ENCODE data around the gene KIF4A. TPM values are rescaled to one million over a fixed set of nuclear protein-coding genes. Genes with fewer than 3 reads are reported as not detected.
A peak's percentile ranks its signal among the peaks of the same experiment; 100 is the strongest.

KIF4A gene
- total RNA-seq, 1 donor from 2014 or later: 3.0 TPM

DNA sequence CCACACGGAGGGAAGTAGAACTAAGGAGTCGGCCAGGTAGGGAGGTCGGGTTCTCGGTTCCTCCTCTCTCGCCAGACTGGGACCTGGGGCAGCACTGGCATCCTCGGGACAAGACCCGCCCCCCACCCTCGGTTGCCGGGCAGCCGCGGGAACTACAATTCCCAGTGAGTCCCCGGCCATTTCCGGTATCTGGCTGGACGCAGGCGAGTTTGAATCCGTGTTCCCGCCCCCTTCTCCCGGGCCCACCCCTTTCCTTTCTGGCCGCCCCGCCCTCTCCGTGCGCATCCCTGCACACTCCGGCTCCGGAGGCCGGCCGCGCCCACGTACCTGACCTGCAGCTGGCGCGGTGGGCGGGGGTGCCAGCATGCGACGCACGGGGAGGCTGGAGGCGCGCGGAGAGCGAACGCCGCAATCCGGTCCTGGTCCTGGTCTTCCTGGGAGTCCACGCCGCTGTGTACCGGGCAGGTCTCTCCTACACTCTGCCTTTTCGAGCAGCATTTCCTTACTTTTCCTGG, 144.5 kb downstream of the KIF4A start:
- no peaks in the 10 kb centered on the region for H4K20me1 ChIP-seq (ENCODE audit: insufficient read depth, low read length)
- peak overlapping the region; percentile 98 for H3K4me2 ChIP-seq (ENCODE audit: low read length)
- no peaks in the 10 kb centered on the region for H3K79me2 ChIP-seq (ENCODE audit: insufficient read depth, low read length)
- H3K9me3 ChIP-seq (ENCODE audit: insufficient read depth, low read depth, low read length): no peaks in the 10 kb centered on the region
- TF ChIP-seq EZH2 (IDR thresholded peaks at IDR 0.05; ENCODE audit: insufficient read depth, low read length) (no peak), CTCF (IDR thresholded peaks at IDR 0.05; ENCODE audit: insufficient read depth, low read depth, low read length) (no peak)
- H3K4me3 ChIP-seq (ENCODE audit: insufficient read depth, low read depth, low read length): peak overlapping the region; percentile 68
- Mint-ChIP-seq H3K4me1 (ENCODE audit: low read depth, unreplicated experiment) (peaks cover 6% of the 10 kb centered on the region), H3K4me3 (ENCODE audit: unreplicated experiment) (peak overlapping the region; percentile 91), H3K36me3 (ENCODE audit: low read depth, unreplicated experiment) (no peaks in the 10 kb centered on the region), H3K27ac (ENCODE audit: unreplicated experiment) (peak overlapping the region; percentile 83), H3K27me3 (ENCODE audit: low read depth, unreplicated experiment) (peaks cover 1% of the 10 kb centered on the region), H3K9me3 (ENCODE audit: unreplicated experiment) (no peaks in the 10 kb centered on the region)
- H3K4me1 ChIP-seq (ENCODE audit: insufficient read depth, low read length): peaks cover 10% of the 10 kb centered on the region
- H3K27ac ChIP-seq (ENCODE audit: low read depth, low read length): peak overlapping the region; percentile 77
- no peak for FAIRE-seq
- peak overlapping the region; percentile 87 for H3K9ac ChIP-seq (ENCODE audit: low read length)
- no peaks in the 10 kb centered on the region for H3K36me3 ChIP-seq (ENCODE audit: insufficient read depth, low read length)
- DNase-seq (ENCODE audit: low read depth): peak; percentile 58
- peak overlapping the region; percentile 94 for H2AFZ ChIP-seq (ENCODE audit: low read depth, low read length)
- no peaks in the 10 kb centered on the region for H3K27me3 ChIP-seq (ENCODE audit: insufficient read depth, low read length)

DNA sequence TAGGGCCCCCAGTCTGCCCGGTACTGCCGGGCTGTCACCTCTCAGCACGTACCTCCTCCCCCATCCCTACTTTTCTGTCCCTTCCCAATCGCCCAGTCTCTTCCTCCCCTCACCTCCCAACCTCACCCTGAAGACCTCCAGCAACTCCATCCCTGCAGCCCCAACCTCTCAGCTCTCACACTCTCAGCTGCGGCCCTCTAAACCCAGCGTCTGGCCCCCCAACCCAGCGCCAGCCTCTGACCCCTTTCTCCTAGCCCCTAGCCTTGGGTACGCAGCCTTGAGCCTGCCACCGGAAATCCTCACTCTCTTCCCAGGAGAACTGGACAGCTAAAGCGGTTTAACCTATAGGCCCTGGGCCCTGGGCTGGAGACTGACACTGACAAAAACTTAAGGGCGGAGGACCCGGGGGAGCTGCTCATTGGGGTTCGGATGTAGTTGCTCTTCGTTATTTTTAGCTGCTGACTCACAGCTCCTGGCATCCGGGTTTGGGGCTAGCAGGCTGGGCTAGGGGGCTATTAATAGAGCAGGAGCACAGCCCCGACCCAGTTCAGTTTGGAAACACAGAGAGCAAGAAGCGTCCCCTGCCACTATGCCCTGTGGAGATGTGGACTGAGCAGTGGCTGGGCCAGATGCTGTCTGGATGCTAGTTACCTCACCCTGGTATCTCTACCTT, 145.1 kb downstream of the KIF4A start:
- Mint-ChIP-seq H3K27ac (ENCODE audit: unreplicated experiment) (peak overlapping the region; percentile 83), H3K4me3 (ENCODE audit: unreplicated experiment) (peak overlapping the region; percentile 91), H3K9me3 (ENCODE audit: unreplicated experiment) (no peaks in the 10 kb centered on the region), H3K27me3 (ENCODE audit: low read depth, unreplicated experiment) (peaks cover 1% of the 10 kb centered on the region), H3K36me3 (ENCODE audit: low read depth, unreplicated experiment) (no peaks in the 10 kb centered on the region), H3K4me1 (ENCODE audit: low read depth, unreplicated experiment) (peaks cover 6% of the 10 kb centered on the region)
- no peaks in the 10 kb centered on the region for H3K79me2 ChIP-seq (ENCODE audit: insufficient read depth, low read length)
- peak; percentile 90 for FAIRE-seq
- no peak for TF ChIP-seq CTCF (IDR thresholded peaks at IDR 0.05; ENCODE audit: insufficient read depth, low read depth, low read length)
- no peak for TF ChIP-seq EZH2 (IDR thresholded peaks at IDR 0.05; ENCODE audit: insufficient read depth, low read length)
- peak overlapping the region; percentile 60 for H2AFZ ChIP-seq (ENCODE audit: low read depth, low read length)
- H3K4me1 ChIP-seq (ENCODE audit: insufficient read depth, low read length): peaks cover 10% of the 10 kb centered on the region
- H3K27ac ChIP-seq (ENCODE audit: low read depth, low read length): peak overlapping the region; percentile 77
- H3K27me3 ChIP-seq (ENCODE audit: insufficient read depth, low read length): no peaks in the 10 kb centered on the region
- no peaks in the 10 kb centered on the region for H4K20me1 ChIP-seq (ENCODE audit: insufficient read depth, low read length)
- peak overlapping the region; percentile 98 for H3K4me2 ChIP-seq (ENCODE audit: low read length)
- H3K9me3 ChIP-seq (ENCODE audit: insufficient read depth, low read depth, low read length): no peaks in the 10 kb centered on the region
- DNase-seq (ENCODE audit: low read depth): peak; percentile 43
- peak overlapping the region; percentile 87 for H3K9ac ChIP-seq (ENCODE audit: low read length)
- no peaks in the 10 kb centered on the region for H3K36me3 ChIP-seq (ENCODE audit: insufficient read depth, low read length)
- H3K4me3 ChIP-seq (ENCODE audit: insufficient read depth, low read depth, low read length): peak overlapping the region; percentile 68

- no peak overlapping the region for H3K4me3 ChIP-seq (ENCODE audit: insufficient read depth, low read depth, low read length)
- no peak overlapping the region for H3K9ac ChIP-seq (ENCODE audit: low read length)
- no peaks in the 10 kb centered on the region for H3K9me3 ChIP-seq (ENCODE audit: insufficient read depth, low read depth, low read length)
- no peak for DNase-seq (ENCODE audit: low read depth)
- no peaks in the 10 kb centered on the region for H3K79me2 ChIP-seq (ENCODE audit: insufficient read depth, low read length)
- TF ChIP-seq CTCF (IDR thresholded peaks at IDR 0.05; ENCODE audit: insufficient read depth, low read depth, low read length) (no peak), EZH2 (IDR thresholded peaks at IDR 0.05; ENCODE audit: insufficient read depth, low read length) (no peak)
- H3K27ac ChIP-seq (ENCODE audit: low read depth, low read length): no peak overlapping the region
- H3K4me2 ChIP-seq (ENCODE audit: low read length): peak overlapping the region; percentile 98
- H3K9me3 Mint-ChIP-seq (ENCODE audit: unreplicated experiment): no peaks in the 10 kb centered on the region
- H4K20me1 ChIP-seq (ENCODE audit: insufficient read depth, low read length): no peaks in the 10 kb centered on the region
- no peaks in the 10 kb centered on the region for H3K27me3 ChIP-seq (ENCODE audit: insufficient read depth, low read length)
- FAIRE-seq: no peak
- H3K4me1 Mint-ChIP-seq (ENCODE audit: low read depth, unreplicated experiment): peaks cover 6% of the 10 kb centered on the region
- H3K4me1 ChIP-seq (ENCODE audit: insufficient read depth, low read length): peaks cover 10% of the 10 kb centered on the region
- no peaks in the 10 kb centered on the region for H3K36me3 Mint-ChIP-seq (ENCODE audit: low read depth, unreplicated experiment)
- H3K36me3 ChIP-seq (ENCODE audit: insufficient read depth, low read length): no peaks in the 10 kb centered on the region
- H2AFZ ChIP-seq (ENCODE audit: low read depth, low read length): no peak overlapping the region
- H3K27ac Mint-ChIP-seq (ENCODE audit: unreplicated experiment): peak overlapping the region; percentile 78
- peaks cover 3% of the 10 kb centered on the region for H3K27me3 Mint-ChIP-seq (ENCODE audit: low read depth, unreplicated experiment)
- no peak overlapping the region for H3K4me3 Mint-ChIP-seq (ENCODE audit: unreplicated experiment)
Observed at GRCh38 chrX:70436343-70436742, 146.4 kb downstream of the KIF4A start.

Data from astrocyte (in vitro differentiated cells and primary cell).